Kidney (tissue), 14 donors: ENCODE measurements around the gene TELO2. TPM values are rescaled to one million over a fixed set of nuclear protein-coding genes. Genes with fewer than 3 reads are reported as not detected.

Experiments used
- DNase-seq, 5 donors: peaks; one replicate each; pipeline ENCODE4 v3.0.0-alpha.2; 2013 to 2020
- FAIRE-seq: peaks from 2 replicates; lab custom pipeline; 2012; peaks lifted over from hg19 to GRCh38; lab: Jason Lieb, UNC
- H3K27ac ChIP-seq, 2 donors: one replicate each; pipeline ENCODE4 v1.7.0; 2013; ENCODE audit warnings: low read depth in 2 of 2, low read length in 2 of 2, inconsistent platforms in 1 of 2
- H3K27me3 ChIP-seq: one replicate; pipeline ENCODE4 v1.7.1; 2013; ENCODE audit warnings: low read length, inconsistent platforms; ENCODE audit not compliant: control insufficient read depth, insufficient read depth
- H3K36me3 ChIP-seq, 3 donors: one replicate each; pipeline versions ENCODE4 v1.7.0 to v1.7.1; 2013; ENCODE audit warnings: low read length in 3 of 3, control low read depth in 1 of 3, inconsistent platforms in 1 of 3; ENCODE audit not compliant: insufficient read depth in 3 of 3, control insufficient read depth in 2 of 3
- H3K4me1 ChIP-seq, 3 donors: one replicate each; pipeline versions ENCODE4 v1.7.0 to v1.7.1; 2013; ENCODE audit warnings: low read length in 3 of 3, inconsistent platforms in 1 of 3, low read depth in 1 of 3; ENCODE audit not compliant: control insufficient read depth in 2 of 3, insufficient read depth in 2 of 3
- H3K4me3 ChIP-seq, 3 donors: one replicate each; pipeline versions ENCODE4 v1.7.0 to v1.8.1; 2013; ENCODE audit warnings: low read length in 3 of 3, control low read depth in 1 of 3, inconsistent platforms in 1 of 3
- H3K9ac ChIP-seq, 3 donors: one replicate each; pipeline versions ENCODE4 v1.7.0 to v1.7.1; 2013; ENCODE audit warnings: low read length in 3 of 3, control low read depth in 1 of 3, inconsistent platforms in 1 of 3
- H3K9me3 ChIP-seq, 3 donors: one replicate each; pipeline versions ENCODE4 v1.7.0 to v1.7.1; 2013; ENCODE audit warnings: low read length in 3 of 3, control low read depth in 1 of 3, inconsistent platforms in 1 of 3; ENCODE audit not compliant: control insufficient read depth in 2 of 3, insufficient read depth in 1 of 3
- intact Hi-C: fragments of 100-400 bp; cut with DNase I; formaldehyde crosslinking; loops from one replicate; pipeline ENCODE4 v1.11.1; 2022
- polyA plus RNA-seq: library from polyadenylated mRNA; stranded (reverse); fragments of 350-450 nt; fragmentation: Illumina TruSeq; extraction: RNeasy Lipid Tissue Mini Kit (QIAGEN cat#74804); gene quantifications from one replicate; pipeline ENCODE4 v1.2.3, GENCODE V29; 2014; ENCODE audit warnings: low read depth, low replicate concordance; ENCODE audit not compliant: insufficient read depth
- total RNA-seq: library from RNA; stranded (reverse); fragmentation: NEBNext Ultra II Directional; extraction: Animal tissue kit (Norgen Biotek cat#: 25700); gene quantifications from one replicate; pipeline ENCODE4 v1.2.1, GENCODE V29; 2021
- TF ChIP-seq, protein P1 (sequence below): IDR thresholded peaks from 3 replicates; pipeline ENCODE4 v1.5.1; 2012; ENCODE audit warnings: mild to moderate bottlenecking, moderate library complexity, borderline replicate concordance; ENCODE audit not compliant: insufficient read depth; ENCODE audit errors: extremely low read depth
- donor health status: control.
- donor health status: control.
- donor health status: control.
- donor health status: control.
- donor health status: control.
- donor health status: DM: yes; HTN: yes; CAD: no.
- donor health status: Normal renal cell carcinoma (clear cell type).

The TELO2 gene
- total and polyA plus RNA-seq, 2 donors from 2014 or later: 27.7 to 37.4 TPM

GRCh38 chr16:1488054-1488601 is 5.0 kb upstream of the TELO2 start:
- Histone ChIP-seq H3K27me3 (no peaks in the 10 kb centered on the region), H3K9me3 (no peaks in the 10 kb centered on the region), H3K4me3 (no peak overlapping the region), H3K9ac (no peak overlapping the region), H3K4me1 (peaks cover 0 to 7% (median 3%) of the 10 kb centered on the region in 3 donors), H3K36me3 (no peaks in the 10 kb centered on the region), H3K27ac (no peak overlapping the region)
- FAIRE-seq (no peak), DNase-seq (peak in 1 of 5 donors; percentile 59)
- intact Hi-C loops: no loop called here
- TF ChIP-seq, protein P1, sequence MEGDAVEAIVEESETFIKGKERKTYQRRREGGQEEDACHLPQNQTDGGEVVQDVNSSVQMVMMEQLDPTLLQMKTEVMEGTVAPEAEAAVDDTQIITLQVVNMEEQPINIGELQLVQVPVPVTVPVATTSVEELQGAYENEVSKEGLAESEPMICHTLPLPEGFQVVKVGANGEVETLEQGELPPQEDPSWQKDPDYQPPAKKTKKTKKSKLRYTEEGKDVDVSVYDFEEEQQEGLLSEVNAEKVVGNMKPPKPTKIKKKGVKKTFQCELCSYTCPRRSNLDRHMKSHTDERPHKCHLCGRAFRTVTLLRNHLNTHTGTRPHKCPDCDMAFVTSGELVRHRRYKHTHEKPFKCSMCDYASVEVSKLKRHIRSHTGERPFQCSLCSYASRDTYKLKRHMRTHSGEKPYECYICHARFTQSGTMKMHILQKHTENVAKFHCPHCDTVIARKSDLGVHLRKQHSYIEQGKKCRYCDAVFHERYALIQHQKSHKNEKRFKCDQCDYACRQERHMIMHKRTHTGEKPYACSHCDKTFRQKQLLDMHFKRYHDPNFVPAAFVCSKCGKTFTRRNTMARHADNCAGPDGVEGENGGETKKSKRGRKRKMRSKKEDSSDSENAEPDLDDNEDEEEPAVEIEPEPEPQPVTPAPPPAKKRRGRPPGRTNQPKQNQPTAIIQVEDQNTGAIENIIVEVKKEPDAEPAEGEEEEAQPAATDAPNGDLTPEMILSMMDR: no peak

DNA sequence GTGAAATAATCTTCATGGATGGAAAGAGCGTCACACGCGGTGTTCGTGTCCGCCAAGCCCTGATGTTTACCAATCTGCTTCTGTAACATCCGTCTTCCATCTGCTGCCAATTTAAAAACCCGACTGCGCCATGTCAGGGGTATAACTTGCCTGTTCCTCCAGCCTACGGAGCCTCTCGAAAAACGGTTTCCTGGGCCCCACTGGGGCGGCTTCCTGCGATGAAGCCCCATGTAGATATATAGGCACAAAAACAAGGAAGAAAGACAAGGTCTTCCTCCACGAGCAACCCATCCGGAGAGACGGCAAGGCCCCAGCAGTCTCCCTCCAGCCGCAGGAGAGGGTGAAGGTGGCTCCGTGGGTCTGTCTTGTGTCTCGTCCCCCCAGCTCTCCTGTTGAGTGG is 4.5 kb upstream of the TELO2 start, which contains the start of gene PTX4:
PTX4 (minus strand) TSS at position 326 of the 400 bp plus-strand sequence; CDS start at position 291, 35 bp downstream.
- Histone ChIP-seq H3K4me1 (peaks cover 0 to 7% (median 3%) of the 10 kb centered on the region in 3 donors), H3K9me3 (no peaks in the 10 kb centered on the region), H3K36me3 (no peaks in the 10 kb centered on the region), H3K27me3 (no peaks in the 10 kb centered on the region), H3K27ac (no peak within 1 kb of the TSS), H3K9ac (no peak within 1 kb of the TSS), H3K4me3 (no peak within 1 kb of the TSS)
- no peak for FAIRE-seq
- intact Hi-C loops: no loop called here
- no peak for DNase-seq
- TF ChIP-seq, protein P1: no peak

- DNase-seq (no peak), FAIRE-seq (no peak)
- Histone ChIP-seq H3K9ac (no peak overlapping the region), H3K27ac (no peak overlapping the region), H3K9me3 (no peaks in the 10 kb centered on the region), H3K4me1 (peaks cover 0 to 10% (median 3%) of the 10 kb centered on the region in 3 donors), H3K27me3 (no peaks in the 10 kb centered on the region), H3K36me3 (no peaks in the 10 kb centered on the region), H3K4me3 (no peak overlapping the region)
- TF ChIP-seq, protein P1: no peak
- intact Hi-C loops: no loop called here
Observed at GRCh38 chr16:1489077-1489476, 4.1 kb upstream of the TELO2 start.

GRCh38 chr16:1491327-1491726 is 1.8 kb upstream of the TELO2 start:
- no peak overlapping the region for H3K4me3 ChIP-seq
- peaks cover 0 to 18% (median 3%) of the 10 kb centered on the region in 3 donors for H3K4me1 ChIP-seq
- no peak for FAIRE-seq
- no peak overlapping the region for H3K9ac ChIP-seq
- H3K9me3 ChIP-seq: no peaks in the 10 kb centered on the region
- intact Hi-C loops: no loop called here
- no peaks in the 10 kb centered on the region for H3K36me3 ChIP-seq
- TF ChIP-seq, protein P1: no peak
- no peak overlapping the region for H3K27ac ChIP-seq
- H3K27me3 ChIP-seq: no peaks in the 10 kb centered on the region
- DNase-seq: no peak
